Lower leg skin (tissue), 4 donors: ENCODE measurements around the gene PAGE2B. TPM values are rescaled to one million over a fixed set of nuclear protein-coding genes. Genes with fewer than 3 reads are reported as not detected.

Experiments
- DNase-seq, 2 donors: peaks; one replicate each; pipeline ENCODE4 v3.0.0-alpha.2; 2019; ENCODE audit warnings: low spot score in 2 of 2
- H3K4me3 ChIP-seq: fragments of 200-600 bp; sonication (generic); 2 replicates; pipeline ENCODE4 v1.5.1; 2017; ENCODE audit warnings: mild to moderate bottlenecking, low read depth; ENCODE audit not compliant: poor library complexity, severe bottlenecking
- POLR2A ChIP-seq, 2 donors: fragments of 450-650 bp; IDR thresholded peaks; one replicate each; pipeline ENCODE4 v1.6.1; 2016 to 2017; ENCODE audit warnings: antibody characterized with exemption in 2 of 2, mild to moderate bottlenecking in 1 of 2, moderate library complexity in 1 of 2
- WGBS, 2 donors: methylation state at CpG; one replicate each; pipeline ENCODE4 v1.1.5; 2018; 5-methylcytosine and 5-hydroxymethylcytosine counted together
- intact Hi-C: fragments of 100-400 bp; cut with DNase I; formaldehyde crosslinking; loops from one replicate; pipeline ENCODE4 v1.15.0; 2023; ENCODE audit warnings: low total_unique reads
- total RNA-seq, 4 donors: library from RNA; depleted of rRNA; stranded (reverse); fragments of >200 nt; gene quantifications; one replicate each; pipeline ENCODE4 v1.1.0, GENCODE V29; 2016
- TF ChIP-seq, protein P1 (sequence below), 3 donors: fragments of 450-650 bp; IDR thresholded peaks; one replicate each; pipeline ENCODE4 v1.5.1; 2016; ENCODE audit warnings: antibody characterized with exemption in 3 of 3, mild to moderate bottlenecking in 3 of 3, moderate library complexity in 2 of 3

Gene PAGE2B
- not detected for total RNA-seq

DNA sequence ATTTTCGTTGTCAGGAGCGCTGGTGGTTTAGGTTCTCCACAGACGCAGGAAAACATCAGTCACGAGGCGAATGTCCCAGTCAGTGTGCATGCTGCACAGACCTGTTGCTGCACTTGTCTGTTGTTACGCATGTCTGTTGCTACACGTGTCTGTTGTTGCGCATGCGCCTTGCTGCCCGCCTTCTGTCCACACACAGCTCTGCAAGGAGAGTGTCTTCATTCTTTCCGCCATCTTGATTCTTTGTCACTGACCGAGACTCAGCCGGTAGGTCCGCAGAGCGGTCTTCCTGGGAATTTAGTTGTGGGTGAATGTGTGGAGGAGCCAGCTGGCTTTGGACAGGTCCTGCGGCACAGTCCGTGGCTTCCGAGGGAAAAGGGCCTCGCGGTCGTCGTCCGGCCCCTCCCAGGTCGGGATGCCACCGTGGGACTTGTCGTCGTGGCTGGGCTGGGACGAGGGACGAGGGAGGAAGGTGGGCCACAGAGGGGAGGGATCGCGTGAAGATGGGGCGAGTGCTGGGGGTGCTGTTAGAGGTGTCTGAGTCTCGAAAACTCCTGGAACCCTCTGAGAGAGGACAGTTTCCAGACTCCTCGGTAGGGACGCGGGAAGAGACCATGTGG is at the start of gene PAGE2B:
PAGE2B (plus strand) TSS at position 180 of the 617 bp plus-strand sequence. CDS start 1,012 bp downstream, outside the sequence.
- 84 to 91% methylated on average over 32 to 36 of the region's 36 CpGs for WGBS, 2 donors
- intact Hi-C loops = no loop called here
- no peak for DNase-seq

DNA sequence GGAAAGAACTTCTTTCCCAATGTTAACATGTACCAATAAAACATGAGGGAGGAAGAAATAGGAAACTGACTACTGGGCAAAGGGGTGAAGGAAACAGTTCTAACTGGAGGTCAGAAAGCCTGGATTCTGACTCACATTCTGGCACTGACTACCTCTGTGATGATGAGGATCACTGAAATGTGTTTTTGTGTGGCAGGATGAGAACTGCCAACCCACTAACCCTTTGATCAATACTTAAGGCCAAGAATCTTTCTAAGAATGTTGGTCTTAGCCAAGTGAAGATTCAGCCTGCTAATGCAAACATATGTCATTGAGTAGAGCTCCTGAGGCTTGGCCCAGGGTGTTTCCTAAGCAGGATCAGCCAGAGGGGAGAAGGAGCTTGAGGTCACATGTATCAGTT is 48.7 kb upstream of the PAGE2B start:
- intact Hi-C loops = no loop called here
- TF ChIP-seq, protein P1, sequence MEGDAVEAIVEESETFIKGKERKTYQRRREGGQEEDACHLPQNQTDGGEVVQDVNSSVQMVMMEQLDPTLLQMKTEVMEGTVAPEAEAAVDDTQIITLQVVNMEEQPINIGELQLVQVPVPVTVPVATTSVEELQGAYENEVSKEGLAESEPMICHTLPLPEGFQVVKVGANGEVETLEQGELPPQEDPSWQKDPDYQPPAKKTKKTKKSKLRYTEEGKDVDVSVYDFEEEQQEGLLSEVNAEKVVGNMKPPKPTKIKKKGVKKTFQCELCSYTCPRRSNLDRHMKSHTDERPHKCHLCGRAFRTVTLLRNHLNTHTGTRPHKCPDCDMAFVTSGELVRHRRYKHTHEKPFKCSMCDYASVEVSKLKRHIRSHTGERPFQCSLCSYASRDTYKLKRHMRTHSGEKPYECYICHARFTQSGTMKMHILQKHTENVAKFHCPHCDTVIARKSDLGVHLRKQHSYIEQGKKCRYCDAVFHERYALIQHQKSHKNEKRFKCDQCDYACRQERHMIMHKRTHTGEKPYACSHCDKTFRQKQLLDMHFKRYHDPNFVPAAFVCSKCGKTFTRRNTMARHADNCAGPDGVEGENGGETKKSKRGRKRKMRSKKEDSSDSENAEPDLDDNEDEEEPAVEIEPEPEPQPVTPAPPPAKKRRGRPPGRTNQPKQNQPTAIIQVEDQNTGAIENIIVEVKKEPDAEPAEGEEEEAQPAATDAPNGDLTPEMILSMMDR (IDR thresholded peaks at IDR 0.05) = no peak
- TF ChIP-seq POLR2A (IDR thresholded peaks at IDR 0.05) = no peak
- H3K4me3 ChIP-seq = no peak overlapping the region
- no peak for DNase-seq

More for the DNA sequence above, at the start of gene PAGE2B:
- TF ChIP-seq, protein P1 (IDR thresholded peaks at IDR 0.05) = no peak
- TF ChIP-seq POLR2A (IDR thresholded peaks at IDR 0.05) = no peak
- H3K4me3 ChIP-seq = no peak within 1 kb of the TSS

GRCh38 chrX:55026840-55027239 is 48.0 kb upstream of the PAGE2B start:
- intact Hi-C loops = no loop called here
- H3K4me3 ChIP-seq = no peak overlapping the region
- 52 to 76% methylated on average over 2 of the region's 2 CpGs for WGBS, 2 donors
- no peak for DNase-seq
- TF ChIP-seq POLR2A (IDR thresholded peaks at IDR 0.05) = no peak
- TF ChIP-seq, protein P1 (IDR thresholded peaks at IDR 0.05) = no peak

DNA sequence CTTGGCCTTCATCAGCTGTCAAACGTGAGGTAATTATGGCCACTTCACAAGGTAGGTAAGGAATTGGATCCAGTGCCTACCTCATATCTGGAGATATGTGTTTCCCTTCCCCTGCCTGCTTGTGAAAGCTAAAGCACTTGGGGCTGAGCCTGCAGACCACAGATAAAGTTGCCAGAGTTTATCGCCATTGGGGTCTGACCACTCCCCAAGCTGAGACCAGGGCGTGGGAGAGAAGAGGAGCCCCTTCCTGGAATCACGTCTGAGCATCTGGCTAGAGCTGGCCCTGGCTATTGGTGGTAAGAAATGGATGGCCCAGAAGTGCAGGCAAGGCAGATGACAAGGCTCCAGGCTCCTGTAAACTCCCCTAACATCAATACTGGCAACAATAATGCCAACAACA is 46.8 kb upstream of the PAGE2B start:
- intact Hi-C loops = no loop called here
- TF ChIP-seq, protein P1 (IDR thresholded peaks at IDR 0.05) = no peak
- TF ChIP-seq POLR2A (IDR thresholded peaks at IDR 0.05) = no peak
- no peak overlapping the region for H3K4me3 ChIP-seq
- no peak for DNase-seq
- 67 to 76% methylated on average over 4 of the region's 4 CpGs for WGBS, 2 donors

DNA sequence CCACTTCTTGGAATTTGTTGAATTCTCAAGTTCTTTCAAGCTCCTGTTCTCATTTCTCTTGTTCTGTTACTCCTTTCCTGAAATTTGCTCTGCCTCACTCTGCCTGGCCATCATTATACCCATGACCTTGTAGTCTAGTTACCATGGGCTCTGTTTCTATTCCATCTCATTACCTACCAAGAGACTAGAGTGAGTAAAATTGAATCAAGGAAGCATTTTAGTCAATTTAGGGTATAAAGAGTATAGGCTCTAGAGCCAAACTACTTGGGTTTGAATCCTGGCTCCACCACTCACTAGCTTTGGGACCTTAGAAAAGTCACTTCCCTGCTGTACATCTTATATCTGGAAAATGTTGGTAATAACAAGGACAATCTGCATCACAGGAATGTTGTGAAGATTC is 46.2 kb upstream of the PAGE2B start:
- intact Hi-C loops = no loop called here
- no peak for DNase-seq
- no peak overlapping the region for H3K4me3 ChIP-seq
- TF ChIP-seq POLR2A (IDR thresholded peaks at IDR 0.05) = no peak
- TF ChIP-seq, protein P1 (IDR thresholded peaks at IDR 0.05) = no peak

DNA sequence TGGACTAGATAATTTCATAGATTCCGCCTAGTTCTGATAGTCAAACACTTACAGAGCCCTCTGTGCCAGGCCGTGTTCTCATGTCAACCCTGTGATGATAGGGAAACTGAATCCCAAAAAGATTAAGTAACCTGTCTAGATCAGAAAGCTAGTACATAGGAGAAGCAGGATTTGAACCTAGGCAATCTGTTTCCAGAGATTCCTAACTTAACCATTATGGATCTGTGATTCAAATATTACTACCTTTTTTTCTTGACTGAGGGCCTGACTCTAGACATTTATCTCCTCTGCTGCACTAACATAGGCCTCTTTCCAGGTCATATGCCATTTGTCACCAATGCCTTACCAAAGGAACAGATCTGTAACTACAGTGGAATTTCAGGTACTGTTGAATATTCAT is 45.5 kb upstream of the PAGE2B start:
- 69 to 94% methylated on average over 2 of the region's 2 CpGs for WGBS, 2 donors
- intact Hi-C loops = no loop called here
- TF ChIP-seq, protein P1 (IDR thresholded peaks at IDR 0.05) = no peak
- TF ChIP-seq POLR2A (IDR thresholded peaks at IDR 0.05) = no peak
- DNase-seq = no peak
- no peak overlapping the region for H3K4me3 ChIP-seq
